Cardiac fibroblast (primary cell): Measurements from ENCODE around the gene C11orf58.

Experiments
- DNase-seq, 2 donors: peaks; one replicate each; pipeline versions ENCODE4 v3.0.0 to v3.0.0-alpha.2; 2010; ENCODE audit warnings: low read depth in 2 of 2
- H3K4me3 ChIP-seq, 2 donors: replicated peaks in 1 of 2; 1 replicate in 1 of 2; 2 replicates in 1 of 2; pipeline ENCODE4 v1.5.1; 2011; ENCODE audit warnings: low read depth in 2 of 2, low read length in 2 of 2, mild to moderate bottlenecking in 2 of 2, moderate library complexity in 1 of 2
- CTCF ChIP-seq: IDR thresholded peaks from one replicate; pipeline ENCODE4 v1.5.1; 2011; ENCODE audit warnings: low read depth, mild to moderate bottlenecking, low read length, inconsistent platforms

The C11orf58 gene

GRCh38 chr11:16764888-16765287 is 26.4 kb downstream of the C11orf58 start:
- DNase-seq: no peak
- no peak for TF ChIP-seq CTCF
- no peak overlapping the region for H3K4me3 ChIP-seq

GRCh38 chr11:16767137-16767536 is 28.7 kb downstream of the C11orf58 start:
- no peak for TF ChIP-seq CTCF
- H3K4me3 ChIP-seq: no peak overlapping the region
- DNase-seq: no peak

GRCh38 chr11:16767957-16768356 is 29.5 kb downstream of the C11orf58 start:
- no peak for TF ChIP-seq CTCF
- no peak for DNase-seq
- no peak overlapping the region for H3K4me3 ChIP-seq

- no peak overlapping the region for H3K4me3 ChIP-seq
- no peak for TF ChIP-seq CTCF
- DNase-seq: no peak
These were observed 30.9 kb downstream of the C11orf58 start for GRCh38 chr11:16769386-16769785.

GRCh38 chr11:16770016-16770415 is 31.6 kb downstream of the C11orf58 start:
- no peak overlapping the region for H3K4me3 ChIP-seq
- TF ChIP-seq CTCF: no peak
- DNase-seq: no peak

- H3K4me3 ChIP-seq: no peak overlapping the region
- TF ChIP-seq CTCF: no peak
These were observed 33.1 kb downstream of the C11orf58 start for GRCh38 chr11:16771350-16772140.

GRCh38 chr11:16772141-16772512 is 33.7 kb downstream of the C11orf58 start:
- no peak overlapping the region for H3K4me3 ChIP-seq
- no peak for DNase-seq
- TF ChIP-seq CTCF: no peak

More at GRCh38 chr11:16771350-16772140, 33.1 kb downstream of the C11orf58 start:
- DNase-seq: no peak
